DND-41 (cell line): ENCODE measurements around the gene NR3C1.

ENCODE experiments used
- EZH2 ChIP-seq: IDR thresholded peaks from 3 replicates; pipeline ENCODE4 v1.6.1; 2012; ENCODE audit warnings: borderline replicate concordance, low read depth, mild to moderate bottlenecking, moderate library complexity, low read length, inconsistent platforms; ENCODE audit not compliant: severe bottlenecking
- TF ChIP-seq, protein P1 (sequence below): IDR thresholded peaks from 2 replicates; pipeline ENCODE4 v1.5.1; 2012; ENCODE audit warnings: borderline replicate concordance, low read length, moderate library complexity, mild to moderate bottlenecking; ENCODE audit not compliant: poor library complexity, severe bottlenecking; ENCODE audit errors: extremely low read depth

DNA sequence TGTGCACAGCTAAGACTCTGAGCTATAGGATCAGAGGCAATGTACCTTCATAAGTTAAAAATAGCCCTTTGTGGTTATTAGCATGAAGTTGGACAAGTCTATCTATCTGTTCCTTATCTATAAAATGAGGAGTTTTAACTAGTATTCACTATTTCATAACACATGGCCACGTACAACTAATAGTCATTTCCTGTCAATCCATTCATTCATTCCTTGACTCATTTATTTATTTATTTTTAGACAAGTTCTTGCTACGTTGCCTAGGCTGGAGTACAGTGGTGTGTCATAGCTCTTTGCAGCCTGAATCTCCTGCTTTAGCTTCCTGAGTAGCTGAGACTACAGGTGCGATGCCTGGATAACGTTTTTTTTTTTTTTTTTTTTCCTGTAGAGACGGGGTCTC is 92.1 kb downstream of the NR3C1 start:
- TF ChIP-seq, protein P1, sequence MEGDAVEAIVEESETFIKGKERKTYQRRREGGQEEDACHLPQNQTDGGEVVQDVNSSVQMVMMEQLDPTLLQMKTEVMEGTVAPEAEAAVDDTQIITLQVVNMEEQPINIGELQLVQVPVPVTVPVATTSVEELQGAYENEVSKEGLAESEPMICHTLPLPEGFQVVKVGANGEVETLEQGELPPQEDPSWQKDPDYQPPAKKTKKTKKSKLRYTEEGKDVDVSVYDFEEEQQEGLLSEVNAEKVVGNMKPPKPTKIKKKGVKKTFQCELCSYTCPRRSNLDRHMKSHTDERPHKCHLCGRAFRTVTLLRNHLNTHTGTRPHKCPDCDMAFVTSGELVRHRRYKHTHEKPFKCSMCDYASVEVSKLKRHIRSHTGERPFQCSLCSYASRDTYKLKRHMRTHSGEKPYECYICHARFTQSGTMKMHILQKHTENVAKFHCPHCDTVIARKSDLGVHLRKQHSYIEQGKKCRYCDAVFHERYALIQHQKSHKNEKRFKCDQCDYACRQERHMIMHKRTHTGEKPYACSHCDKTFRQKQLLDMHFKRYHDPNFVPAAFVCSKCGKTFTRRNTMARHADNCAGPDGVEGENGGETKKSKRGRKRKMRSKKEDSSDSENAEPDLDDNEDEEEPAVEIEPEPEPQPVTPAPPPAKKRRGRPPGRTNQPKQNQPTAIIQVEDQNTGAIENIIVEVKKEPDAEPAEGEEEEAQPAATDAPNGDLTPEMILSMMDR: no peak
- no peak for TF ChIP-seq EZH2
